Right cardiac atrium (tissue), 5 donors: ENCODE measurements around the gene CACNG8. TPM values are rescaled to one million over a fixed set of nuclear protein-coding genes. Genes with fewer than 3 reads are reported as not detected.
A peak's percentile ranks its signal among the peaks of the same experiment; 100 is the strongest.

ENCODE experiments used
- ATAC-seq, 2 donors: fragments of 200-7000 bp; cut with Tn5 transposase; one replicate each; pipeline versions ENCODE4 v1.8.0 to v1.9.1; 2020; ENCODE audit warnings: moderate library complexity in 2 of 2, mild to moderate bottlenecking in 1 of 2
- DNase-seq, 3 donors: peaks; one replicate each; pipeline ENCODE4 v3.0.0-alpha.2; 2020
- H3K27ac ChIP-seq: one replicate; pipeline ENCODE4 v1.5.1; 2013; ENCODE audit warnings: mild to moderate bottlenecking, low read length, control low read depth, moderate library complexity
- H3K27me3 ChIP-seq: one replicate; pipeline ENCODE4 v1.6.1; 2013; ENCODE audit not compliant: control insufficient read depth, insufficient read depth
- H3K4me1 ChIP-seq: one replicate; pipeline ENCODE4 v1.6.1; 2013; ENCODE audit warnings: low read length; ENCODE audit not compliant: control insufficient read depth, insufficient read depth
- H3K4me3 ChIP-seq: one replicate; pipeline ENCODE4 v1.5.1; 2013; ENCODE audit warnings: low read length, control low read depth
- H3K9me3 ChIP-seq: one replicate; pipeline ENCODE4 v1.6.1; 2013; ENCODE audit warnings: low read length; ENCODE audit not compliant: control insufficient read depth
- WGBS: extraction: QIAGEN DNeasy Blood & Tissue Kit; methylation state at CpG from one replicate; pipeline ENCODE4 v1.1.7; 2013; 5-methylcytosine and 5-hydroxymethylcytosine counted together
- intact Hi-C, 4 donors: fragments of 100-400 bp; cut with DNase I; formaldehyde crosslinking; loops; one replicate each; pipeline versions ENCODE4 v1.11.0 to v1.14.0; 2022 to 2023
- polyA plus RNA-seq: library from polyadenylated mRNA; stranded (reverse); fragments of 200-250 nt; gene quantifications from one replicate; pipeline ENCODE4 v1.2.3, GENCODE V29; 2013
- total RNA-seq, 4 donors: library from RNA; stranded (reverse); fragmentation: NEBNext Ultra II Directional; extraction: Animal tissue kit (Norgen Biotek cat#: 25700); gene quantifications; one replicate each; pipeline ENCODE4 v1.2.1, GENCODE V29; 2021
- donor health status: healthy with polysubstance abuse.
- donor health status: DM: no; HTN: yes; CAD: no.
- donor health status: DM: no; HTN: no; CAD: no.
- donor health status: DM: no; HTN: yes; CAD: no; lungs with severe emphysema.
- donor health status: DM: yes; HTN: yes; CAD: no.

CACNG8 gene
- total and polyA plus RNA-seq, 5 donors: 0.06 to 0.31 (median 0.14) TPM

DNA sequence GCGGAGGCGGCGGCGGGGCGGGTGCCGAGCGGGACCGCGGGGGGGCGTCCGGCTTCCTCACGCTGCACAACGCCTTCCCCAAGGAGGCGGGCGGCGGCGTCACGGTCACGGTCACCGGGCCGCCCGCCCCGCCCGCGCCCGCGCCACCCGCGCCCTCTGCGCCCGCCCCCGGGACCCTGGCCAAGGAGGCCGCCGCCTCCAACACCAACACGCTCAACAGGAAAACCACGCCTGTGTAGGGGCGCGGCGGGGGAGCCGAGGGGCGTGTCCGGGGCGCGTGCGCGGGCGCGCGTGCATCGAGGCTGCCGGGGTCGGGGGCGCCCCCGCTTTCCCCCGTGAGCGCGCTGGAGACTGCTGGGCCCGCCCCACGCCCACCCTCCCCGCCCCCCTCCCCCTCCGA is 19.9 kb downstream of the CACNG8 start:
- Histone ChIP-seq H3K9me3 (no peaks in the 10 kb centered on the region), H3K4me3 (peak overlapping the region; percentile 60), H3K27me3 (no peaks in the 10 kb centered on the region), H3K4me1 (no peaks in the 10 kb centered on the region), H3K27ac (no peak overlapping the region)
- DNase-seq (peak; percentile 78 to 91 (median 85)), ATAC-seq (peak; percentile 45 to 50)
- WGBS: 1% methylated on average over 61 of the region's 61 CpGs
- intact Hi-C loops: no loop called here

DNA sequence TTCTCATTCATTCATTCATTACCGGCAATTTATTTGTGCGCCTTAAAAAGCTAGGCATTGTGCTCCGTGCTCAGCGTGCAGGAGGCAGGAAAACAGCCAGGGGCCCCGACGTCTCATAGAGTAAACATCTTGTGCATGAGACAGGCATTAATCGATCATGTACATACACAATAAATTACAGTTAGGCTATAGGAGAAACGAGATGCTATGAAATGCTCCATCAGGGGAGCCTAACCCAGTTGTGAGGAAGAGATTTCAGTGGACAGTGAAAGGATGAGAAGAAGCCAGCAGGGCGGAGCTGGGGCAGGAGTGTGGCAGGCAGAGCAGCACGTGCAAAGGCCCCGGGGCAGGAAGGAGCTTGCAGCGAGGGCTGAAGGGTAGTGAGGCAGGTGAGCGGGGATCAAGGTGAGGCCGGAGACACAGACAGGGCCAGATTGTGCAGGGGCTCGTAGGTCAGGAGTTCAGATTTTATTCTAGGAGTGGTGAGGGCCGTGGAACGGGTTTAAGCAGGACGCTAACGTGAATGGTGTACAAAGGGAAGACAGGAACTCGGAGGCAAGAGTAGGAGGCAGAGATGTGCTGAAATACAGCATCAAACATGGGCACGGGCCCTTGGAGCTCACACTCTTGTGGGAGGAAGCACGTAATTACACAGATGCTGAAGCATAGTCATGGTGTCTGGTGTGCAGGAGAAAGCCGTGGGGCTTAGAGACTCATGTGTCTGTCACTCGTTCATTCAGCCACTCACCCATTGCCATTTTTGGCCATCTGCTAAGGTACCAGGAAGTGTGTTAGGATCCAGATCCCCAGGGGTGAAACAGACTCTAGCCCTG is 20.9 kb downstream of the CACNG8 start:
- intact Hi-C loops: no loop called here
- H3K9me3 ChIP-seq: no peaks in the 10 kb centered on the region
- 80% methylated on average over 24 of the region's 24 CpGs for WGBS
- H3K4me3 ChIP-seq: no peak overlapping the region
- no peak overlapping the region for H3K27ac ChIP-seq
- no peak for ATAC-seq
- H3K4me1 ChIP-seq: no peaks in the 10 kb centered on the region
- DNase-seq: no peak
- H3K27me3 ChIP-seq: no peaks in the 10 kb centered on the region

DNA sequence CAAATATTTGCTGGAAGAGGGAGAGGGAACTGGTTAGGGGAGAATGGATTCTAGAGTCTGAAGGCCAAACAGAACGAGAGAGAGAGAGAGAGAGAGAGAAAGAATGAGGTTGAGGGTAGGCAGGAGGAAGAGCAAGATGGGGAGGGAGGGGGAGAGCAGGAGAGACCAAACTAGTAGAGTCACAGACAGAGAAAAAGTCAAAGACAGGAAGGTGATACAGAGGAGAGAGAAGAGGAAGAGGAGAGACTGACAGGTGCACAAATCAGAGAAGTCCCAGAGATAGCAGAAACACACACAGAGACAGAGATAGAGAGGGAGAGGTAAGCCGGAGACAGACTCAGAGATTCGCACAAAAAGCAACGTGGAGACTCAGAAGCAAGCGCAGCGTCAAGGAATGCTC is 23.1 kb downstream of the CACNG8 start:
- Histone ChIP-seq H3K4me1 (no peaks in the 10 kb centered on the region), H3K4me3 (no peak overlapping the region), H3K27ac (no peak overlapping the region), H3K27me3 (no peaks in the 10 kb centered on the region), H3K9me3 (no peaks in the 10 kb centered on the region)
- DNase-seq (no peak), ATAC-seq (no peak)
- intact Hi-C loops: no loop called here
- WGBS: 77% methylated on average over 6 of the region's 6 CpGs

DNA sequence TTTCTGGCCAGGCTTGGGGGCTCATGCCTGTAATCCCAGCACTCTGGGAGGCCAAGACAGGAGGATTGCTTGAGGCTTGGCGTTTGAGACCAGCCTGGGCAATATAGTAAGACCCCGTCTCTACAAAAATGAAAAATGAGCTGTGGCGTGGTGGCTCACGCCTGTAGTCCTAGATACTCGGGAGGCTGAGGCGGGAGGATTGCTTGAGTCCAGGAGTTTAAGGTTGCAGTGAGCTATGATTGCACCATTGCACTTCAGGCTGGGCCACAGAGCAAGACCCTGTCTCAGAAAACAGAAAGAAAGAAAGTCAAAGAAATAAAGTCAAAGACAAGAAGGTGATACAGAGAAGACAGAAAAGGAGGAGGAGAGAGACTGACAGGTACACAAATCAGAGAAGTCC is 26.2 kb downstream of the CACNG8 start:
- Histone ChIP-seq H3K9me3 (no peaks in the 10 kb centered on the region), H3K4me1 (no peaks in the 10 kb centered on the region), H3K27me3 (no peaks in the 10 kb centered on the region), H3K4me3 (no peak overlapping the region), H3K27ac (no peak overlapping the region)
- intact Hi-C loops: no loop called here
- WGBS: 88% methylated on average over 6 of the region's 6 CpGs
- no peak for DNase-seq
- no peak for ATAC-seq

DNA sequence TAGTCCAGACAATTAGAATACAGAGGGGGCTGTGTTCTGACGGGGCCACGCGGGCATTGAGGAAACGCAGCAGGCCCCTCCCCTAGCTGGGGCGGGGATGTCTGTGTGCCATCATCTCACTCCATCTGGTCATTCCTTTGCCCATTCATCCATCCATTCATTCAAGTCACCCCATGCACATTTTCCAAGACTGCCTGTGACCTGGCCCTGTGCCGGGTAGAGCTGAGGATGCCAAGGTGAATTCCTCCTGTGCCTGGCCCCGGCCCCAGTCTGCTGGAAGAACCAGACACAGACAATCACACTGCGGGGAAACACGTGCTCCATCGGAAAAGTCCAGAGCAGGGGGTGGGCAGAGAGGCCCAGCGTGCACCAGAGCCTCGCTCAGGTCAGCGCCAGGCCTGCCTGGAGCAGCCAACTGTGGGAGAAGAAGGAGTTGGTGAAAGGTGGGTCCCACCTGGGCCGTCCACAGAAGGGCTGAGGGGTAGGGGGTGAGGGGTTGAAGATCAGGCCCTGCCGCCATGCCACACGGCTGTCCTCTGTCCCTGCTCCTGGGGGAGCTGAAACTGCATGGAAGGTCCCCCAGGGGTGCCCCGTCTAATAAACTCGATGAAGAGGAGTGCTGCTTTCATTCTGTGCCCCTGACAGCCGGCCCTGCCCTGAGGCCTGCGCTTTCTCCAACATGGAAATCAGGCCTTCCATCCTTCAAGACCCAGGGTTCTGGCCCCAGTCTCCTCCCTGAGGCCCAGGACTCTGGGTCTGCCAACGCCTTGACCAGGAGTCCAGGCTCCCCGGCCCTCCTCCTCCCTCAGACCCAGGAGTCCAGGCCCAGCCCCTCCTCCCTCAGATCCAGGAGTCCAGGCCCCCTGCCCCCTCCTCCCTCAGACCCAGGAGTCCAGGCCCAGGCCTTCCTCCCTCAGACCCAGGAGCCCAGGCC is 27.1 kb downstream of the CACNG8 start:
- 53% methylated on average over 22 of the region's 22 CpGs for WGBS
- H3K4me3 ChIP-seq: no peak overlapping the region
- H3K27me3 ChIP-seq: no peaks in the 10 kb centered on the region
- intact Hi-C loops: no loop called here
- H3K4me1 ChIP-seq: no peaks in the 10 kb centered on the region
- ATAC-seq (peak; percentile 19 to 57), DNase-seq (peak in 1 of 3 donors; percentile 56)
- H3K9me3 ChIP-seq: no peaks in the 10 kb centered on the region
- no peak overlapping the region for H3K27ac ChIP-seq

- no peaks in the 10 kb centered on the region for H3K27me3 ChIP-seq
- no peaks in the 10 kb centered on the region for H3K4me1 ChIP-seq
- intact Hi-C loops: no loop called here
- peak within 1 kb of the TSS; percentile 11 for H3K4me3 ChIP-seq
- 5% methylated on average over 66 of the region's 66 CpGs for WGBS
- no peak within 1 kb of the TSS for H3K27ac ChIP-seq
- DNase-seq: peak in 2 of 3 donors; percentile 57 to 62
- no peaks in the 10 kb centered on the region for H3K9me3 ChIP-seq
- peak in 1 of 2 donors; percentile 51 for ATAC-seq
These were observed 28.7 kb downstream of the CACNG8 start, which contains the start of gene CACNG6 for GRCh38 chr19:53991224-53992113. Gene CACNG6 (plus strand): TSS chr19:53991637. CDS start chr19:53992878, 1,241 bp downstream.

DNA sequence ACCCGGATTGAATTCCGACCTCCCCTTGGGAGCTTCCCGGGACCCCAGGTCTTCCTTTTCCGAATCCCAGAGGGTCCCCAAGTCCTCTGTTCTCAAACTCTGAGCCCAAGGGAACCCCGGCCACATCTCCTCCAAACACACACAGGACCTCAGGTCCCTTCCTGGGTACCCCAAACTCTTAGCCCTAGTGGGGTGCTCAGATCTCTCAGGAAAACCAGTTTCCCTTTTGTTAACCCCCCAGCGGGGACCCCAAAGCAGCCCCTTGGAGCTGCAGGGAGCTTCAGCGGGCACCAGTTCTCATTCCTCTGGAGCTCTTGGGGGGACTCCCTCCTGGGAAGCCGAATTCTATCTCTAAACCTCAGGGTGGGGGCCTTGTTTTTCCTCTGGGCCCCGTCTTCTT is 29.5 kb downstream of the CACNG8 start:
- intact Hi-C loops: no loop called here
- WGBS: 75% methylated on average over 9 of the region's 9 CpGs
- no peak for ATAC-seq
- no peak for DNase-seq
- no peak overlapping the region for H3K4me3 ChIP-seq
- H3K27ac ChIP-seq: no peak overlapping the region
- H3K9me3 ChIP-seq: no peaks in the 10 kb centered on the region
- no peaks in the 10 kb centered on the region for H3K27me3 ChIP-seq
- H3K4me1 ChIP-seq: no peaks in the 10 kb centered on the region

- no peak overlapping the region for H3K4me3 ChIP-seq
- DNase-seq (no peak), ATAC-seq (no peak)
- no peaks in the 10 kb centered on the region for H3K27me3 ChIP-seq
- H3K9me3 ChIP-seq: no peaks in the 10 kb centered on the region
- intact Hi-C loops: no loop called here
- H3K4me1 ChIP-seq: no peaks in the 10 kb centered on the region
- no peak overlapping the region for H3K27ac ChIP-seq
- 28% methylated on average over 43 of the region's 43 CpGs for WGBS
These were observed 30.1 kb downstream of the CACNG8 start for GRCh38 chr19:53992815-53993214.

- no peak overlapping the region for H3K27ac ChIP-seq
- no peak for DNase-seq
- intact Hi-C loops: no loop called here
- no peaks in the 10 kb centered on the region for H3K27me3 ChIP-seq
- H3K4me3 ChIP-seq: no peak overlapping the region
- no peaks in the 10 kb centered on the region for H3K4me1 ChIP-seq
- peak in 1 of 2 donors; percentile 9 for ATAC-seq
- WGBS: 72% methylated on average over 3 of the region's 3 CpGs
- H3K9me3 ChIP-seq: no peaks in the 10 kb centered on the region
These were observed 30.7 kb downstream of the CACNG8 start for GRCh38 chr19:53993448-53993847.

DNA sequence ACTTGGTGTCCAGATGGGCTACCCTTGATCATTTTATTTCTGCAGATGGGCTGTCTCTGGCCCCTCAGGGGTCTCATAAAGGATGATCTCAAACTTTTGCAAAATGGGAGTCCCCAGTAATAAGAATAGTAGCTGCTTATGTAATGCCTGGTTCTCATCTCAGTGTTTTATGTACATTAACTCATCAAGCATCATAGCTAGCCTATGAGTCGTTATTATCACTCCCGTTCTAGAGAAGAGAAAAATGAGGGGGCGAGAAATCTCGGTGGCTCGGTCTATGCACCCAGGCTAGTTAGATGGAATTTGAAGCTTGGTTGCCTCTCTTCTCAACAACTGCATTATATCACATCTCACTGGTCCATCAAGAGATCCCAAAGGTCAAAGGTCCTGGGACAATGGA is 32.1 kb downstream of the CACNG8 start:
- no peak overlapping the region for H3K27ac ChIP-seq

More for the DNA sequence above, 32.1 kb downstream of the CACNG8 start:
- no peak for ATAC-seq
- Histone ChIP-seq H3K27me3 (no peaks in the 10 kb centered on the region), H3K4me3 (no peak overlapping the region), H3K9me3 (no peaks in the 10 kb centered on the region), H3K4me1 (no peaks in the 10 kb centered on the region)
- DNase-seq: no peak
- intact Hi-C loops: no loop called here
- 68% methylated on average over 5 of the region's 5 CpGs for WGBS
